ENCODE measurements around the gene UBTD2.

GRCh38 chr5:172160506-172160905 lies 123.1 kb downstream of the UBTD2 start:
- TF ChIP-seq, protein P1, sequence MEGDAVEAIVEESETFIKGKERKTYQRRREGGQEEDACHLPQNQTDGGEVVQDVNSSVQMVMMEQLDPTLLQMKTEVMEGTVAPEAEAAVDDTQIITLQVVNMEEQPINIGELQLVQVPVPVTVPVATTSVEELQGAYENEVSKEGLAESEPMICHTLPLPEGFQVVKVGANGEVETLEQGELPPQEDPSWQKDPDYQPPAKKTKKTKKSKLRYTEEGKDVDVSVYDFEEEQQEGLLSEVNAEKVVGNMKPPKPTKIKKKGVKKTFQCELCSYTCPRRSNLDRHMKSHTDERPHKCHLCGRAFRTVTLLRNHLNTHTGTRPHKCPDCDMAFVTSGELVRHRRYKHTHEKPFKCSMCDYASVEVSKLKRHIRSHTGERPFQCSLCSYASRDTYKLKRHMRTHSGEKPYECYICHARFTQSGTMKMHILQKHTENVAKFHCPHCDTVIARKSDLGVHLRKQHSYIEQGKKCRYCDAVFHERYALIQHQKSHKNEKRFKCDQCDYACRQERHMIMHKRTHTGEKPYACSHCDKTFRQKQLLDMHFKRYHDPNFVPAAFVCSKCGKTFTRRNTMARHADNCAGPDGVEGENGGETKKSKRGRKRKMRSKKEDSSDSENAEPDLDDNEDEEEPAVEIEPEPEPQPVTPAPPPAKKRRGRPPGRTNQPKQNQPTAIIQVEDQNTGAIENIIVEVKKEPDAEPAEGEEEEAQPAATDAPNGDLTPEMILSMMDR (IDR thresholded peaks at IDR 0.05): no peak
- TF ChIP-seq ZFX (IDR thresholded peaks at IDR 0.05; ENCODE audit: borderline replicate concordance): no peak
